ENCODE results near the gene USP17L25. TPM values are rescaled to one million over a fixed set of nuclear protein-coding genes. Genes with fewer than 3 reads are reported as not detected.
"Not testable (repeated sequence)": the region's sequence is repeated elsewhere in the genome, so short reads cannot be mapped to it uniquely, and the experiment has no call there.

USP17L25 gene
- not detected in 2 replicates for polyA plus RNA-seq (2012; rRNA removed)
- not detected in 2 replicates for polyA plus RNA-seq (2012; cell fraction: cytosol; rRNA removed)
- not detected in 2 replicates for polyA plus RNA-seq (2012; cell fraction: nucleus; rRNA removed)

GRCh38 chr4:9329611-9330010 is at the start of gene USP17L25:
TSS of gene USP17L25 (plus strand) at chr4:9329911. CDS start at chr4:9329911, 0 bp downstream.
- H3K79me2 ChIP-seq (ENCODE audit: insufficient read depth); H2AFZ ChIP-seq (ENCODE audit: low read depth); H3K36me3 ChIP-seq (replicated peaks in 1 of 2; ENCODE audit: control insufficient read depth in 1 of 2, insufficient read depth in 2 of 2, low read length in 1 of 2); H3K4me2 ChIP-seq; H4K20me1 ChIP-seq (ENCODE audit: insufficient read depth); H3K4me3 ChIP-seq (ENCODE audit: low read depth in 2 of 2, low read length in 1 of 2); H3K4me1 ChIP-seq (ENCODE audit: control insufficient read depth in 1 of 2, insufficient read depth in 2 of 2, low read depth in 1 of 2, low read length in 1 of 2); H3K9ac ChIP-seq; H3K9me3 ChIP-seq; H3K27me3 ChIP-seq (ENCODE audit: insufficient read depth); H3F3A ChIP-seq (replicated peaks; ENCODE audit: insufficient read depth); CTCF ChIA-PET; H3K9me2 ChIP-seq; DNase-seq; POLR2A ChIA-PET; H3K27ac ChIP-seq (ENCODE audit: low read depth in 2 of 2, low read length in 1 of 2): not testable (repeated sequence)
- no CpG with 5 or more reads among the region's 15 CpGs for WGBS (ENCODE audit: low lambda C conversion rate)

- 4% methylated on average over 5 of the region's 13 CpGs for WGBS (ENCODE audit: low lambda C conversion rate)
- H3K27ac ChIP-seq (ENCODE audit: low read depth in 2 of 2, low read length in 1 of 2); H2AFZ ChIP-seq (ENCODE audit: low read depth); H3K79me2 ChIP-seq (ENCODE audit: insufficient read depth); POLR2A ChIA-PET; H3K9me3 ChIP-seq; H3F3A ChIP-seq (replicated peaks; ENCODE audit: insufficient read depth); H4K20me1 ChIP-seq (ENCODE audit: insufficient read depth); H3K9ac ChIP-seq; CTCF ChIA-PET; H3K27me3 ChIP-seq (ENCODE audit: insufficient read depth); H3K4me2 ChIP-seq; H3K9me2 ChIP-seq; DNase-seq; H3K36me3 ChIP-seq (replicated peaks in 1 of 2; ENCODE audit: control insufficient read depth in 1 of 2, insufficient read depth in 2 of 2, low read length in 1 of 2); H3K4me3 ChIP-seq (ENCODE audit: low read depth in 2 of 2, low read length in 1 of 2); H3K4me1 ChIP-seq (ENCODE audit: control insufficient read depth in 1 of 2, insufficient read depth in 2 of 2, low read depth in 1 of 2, low read length in 1 of 2): not testable (repeated sequence)
Measured at GRCh38 chr4:9324191-9324590, 5.5 kb upstream of the USP17L25 start.

GRCh38 chr4:9324865-9325264 is 4.8 kb upstream of the USP17L25 start, which contains the start of gene USP17L24:
TSS of gene USP17L24 (plus strand) at chr4:9325165. CDS start at chr4:9325165, 0 bp downstream.
- no CpG with 5 or more reads among the region's 15 CpGs for WGBS (ENCODE audit: low lambda C conversion rate)
- H3K27ac ChIP-seq (ENCODE audit: low read depth in 2 of 2, low read length in 1 of 2); DNase-seq; H3K4me2 ChIP-seq; CTCF ChIA-PET; H3F3A ChIP-seq (replicated peaks; ENCODE audit: insufficient read depth); H3K4me1 ChIP-seq (ENCODE audit: control insufficient read depth in 1 of 2, insufficient read depth in 2 of 2, low read depth in 1 of 2, low read length in 1 of 2); H3K79me2 ChIP-seq (ENCODE audit: insufficient read depth); H2AFZ ChIP-seq (ENCODE audit: low read depth); H3K4me3 ChIP-seq (ENCODE audit: low read depth in 2 of 2, low read length in 1 of 2); H4K20me1 ChIP-seq (ENCODE audit: insufficient read depth); H3K9me2 ChIP-seq; H3K36me3 ChIP-seq (replicated peaks in 1 of 2; ENCODE audit: control insufficient read depth in 1 of 2, insufficient read depth in 2 of 2, low read length in 1 of 2); H3K9me3 ChIP-seq; H3K27me3 ChIP-seq (ENCODE audit: insufficient read depth); H3K9ac ChIP-seq; POLR2A ChIA-PET: not testable (repeated sequence)

- H3K27ac ChIP-seq (ENCODE audit: low read depth in 2 of 2, low read length in 1 of 2); POLR2A ChIA-PET; H3K27me3 ChIP-seq (ENCODE audit: insufficient read depth); H3F3A ChIP-seq (replicated peaks; ENCODE audit: insufficient read depth); H3K4me2 ChIP-seq; H3K36me3 ChIP-seq (replicated peaks in 1 of 2; ENCODE audit: control insufficient read depth in 1 of 2, insufficient read depth in 2 of 2, low read length in 1 of 2); H3K9me3 ChIP-seq; H2AFZ ChIP-seq (ENCODE audit: low read depth); H3K79me2 ChIP-seq (ENCODE audit: insufficient read depth); H3K9me2 ChIP-seq; DNase-seq; CTCF ChIA-PET; H3K9ac ChIP-seq; H4K20me1 ChIP-seq (ENCODE audit: insufficient read depth); H3K4me1 ChIP-seq (ENCODE audit: control insufficient read depth in 1 of 2, insufficient read depth in 2 of 2, low read depth in 1 of 2, low read length in 1 of 2); H3K4me3 ChIP-seq (ENCODE audit: low read depth in 2 of 2, low read length in 1 of 2): not testable (repeated sequence)
- no CpG with 5 or more reads among the region's 15 CpGs for WGBS (ENCODE audit: low lambda C conversion rate)
Measured at GRCh38 chr4:9334358-9334757, 4.6 kb downstream of the USP17L25 start, which contains the start of gene USP17L26. TSS of gene USP17L26 (plus strand) at chr4:9334658. CDS start at chr4:9334658, 0 bp downstream.

- H3K4me3 ChIP-seq (ENCODE audit: low read depth in 2 of 2, low read length in 1 of 2); H3K36me3 ChIP-seq (replicated peaks in 1 of 2; ENCODE audit: control insufficient read depth in 1 of 2, insufficient read depth in 2 of 2, low read length in 1 of 2); H3F3A ChIP-seq (replicated peaks; ENCODE audit: insufficient read depth); H3K27me3 ChIP-seq (ENCODE audit: insufficient read depth); H3K4me1 ChIP-seq (ENCODE audit: control insufficient read depth in 1 of 2, insufficient read depth in 2 of 2, low read depth in 1 of 2, low read length in 1 of 2); H3K27ac ChIP-seq (ENCODE audit: low read depth in 2 of 2, low read length in 1 of 2); H4K20me1 ChIP-seq (ENCODE audit: insufficient read depth); POLR2A ChIA-PET; H2AFZ ChIP-seq (ENCODE audit: low read depth); H3K9me2 ChIP-seq; H3K9me3 ChIP-seq; H3K79me2 ChIP-seq (ENCODE audit: insufficient read depth); CTCF ChIA-PET; DNase-seq; H3K4me2 ChIP-seq; H3K9ac ChIP-seq: not testable (repeated sequence)
- WGBS (ENCODE audit: low lambda C conversion rate), result no CpG with 5 or more reads among the region's 15 CpGs
Measured at GRCh38 chr4:9339103-9339502, 9.4 kb downstream of the USP17L25 start, which contains the start of gene USP17L5. TSS of gene USP17L5 (plus strand) at chr4:9339403. CDS start at chr4:9339403, 0 bp downstream.

- H3K27ac ChIP-seq (ENCODE audit: low read depth in 2 of 2, low read length in 1 of 2); H3K27me3 ChIP-seq (ENCODE audit: insufficient read depth); POLR2A ChIA-PET; H3K9me3 ChIP-seq; H3K36me3 ChIP-seq (replicated peaks in 1 of 2; ENCODE audit: control insufficient read depth in 1 of 2, insufficient read depth in 2 of 2, low read length in 1 of 2); DNase-seq; H3K4me3 ChIP-seq (ENCODE audit: low read depth in 2 of 2, low read length in 1 of 2); H3K4me2 ChIP-seq; H3K79me2 ChIP-seq (ENCODE audit: insufficient read depth); H4K20me1 ChIP-seq (ENCODE audit: insufficient read depth); H3K9ac ChIP-seq; CTCF ChIA-PET; H3F3A ChIP-seq (replicated peaks; ENCODE audit: insufficient read depth); H3K9me2 ChIP-seq; H3K4me1 ChIP-seq (ENCODE audit: control insufficient read depth in 1 of 2, insufficient read depth in 2 of 2, low read depth in 1 of 2, low read length in 1 of 2); H2AFZ ChIP-seq (ENCODE audit: low read depth): not testable (repeated sequence)
- WGBS (ENCODE audit: low lambda C conversion rate), result no CpG with 5 or more reads among the region's 15 CpGs
Measured at GRCh38 chr4:9343848-9344247, 14.1 kb downstream of the USP17L25 start, which contains the start of gene USP17L27. TSS of gene USP17L27 (plus strand) at chr4:9344148. CDS start at chr4:9344148, 0 bp downstream.

All from SK-N-SH (cell line).